Gastroesophageal sphincter (tissue), 4 donors: ENCODE data around the gene AP2S1. TPM values are rescaled to one million over a fixed set of nuclear protein-coding genes. Genes with fewer than 3 reads are reported as not detected.
A peak's percentile ranks its signal among the peaks of the same experiment; 100 is the strongest.

Experiments used
- ATAC-seq: fragments of 150-250 bp; one replicate; pipeline ENCODE4 v1.9.1; 2016; ENCODE audit warnings: mild to moderate bottlenecking, moderate library complexity
- H3K27ac ChIP-seq, 4 donors: fragments of 200-600 bp; sonication (generic) in 3 of 4; 1 replicate in 3 of 4; 2 replicates in 1 of 4; pipeline ENCODE4 v1.5.1; 2016 to 2019
- H3K27me3 ChIP-seq: fragments of 200-600 bp; sonication (generic); one replicate; pipeline ENCODE4 v1.5.1; 2019
- H3K36me3 ChIP-seq, 2 donors: fragments of 200-600 bp; sonication (generic); one replicate each; pipeline ENCODE4 v1.5.1; 2019; ENCODE audit warnings: control low read depth in 1 of 2
- H3K4me1 ChIP-seq, 3 donors: fragments of 200-600 bp; sonication (generic); 1 replicate in 2 of 3; 2 replicates in 1 of 3; pipeline ENCODE4 v1.5.1; 2016 to 2019; ENCODE audit warnings: control low read depth in 2 of 3
- H3K4me3 ChIP-seq, 2 donors: fragments of 200-600 bp; sonication (generic); one replicate each; pipeline ENCODE4 v1.5.1; 2019; ENCODE audit warnings: mild to moderate bottlenecking in 1 of 2, moderate library complexity in 1 of 2
- H3K9me3 ChIP-seq, 3 donors: fragments of 200-600 bp; sonication (generic); one replicate each; pipeline ENCODE4 v1.5.1; 2017 to 2019; ENCODE audit warnings: control low read depth in 2 of 3
- CTCF ChIP-seq, 4 experiments: fragments of 200-600 bp in 2 of 4; fragments of 450-650 bp in 2 of 4; sonication (generic) in 1 of 4; IDR thresholded peaks; one replicate each; pipeline ENCODE4 v1.5.1; 2017 to 2019; ENCODE audit warnings: antibody characterized with exemption in 4 of 4, mild to moderate bottlenecking in 2 of 4, moderate library complexity in 2 of 4
- EP300 ChIP-seq: sonication (generic); formaldehyde crosslinking; IDR thresholded peaks from one replicate; pipeline ENCODE4 v1.6.1; 2017; ENCODE audit warnings: antibody characterized with exemption, mild to moderate bottlenecking
- POLR2A ChIP-seq, 2 donors: fragments of 450-650 bp; IDR thresholded peaks; one replicate each; pipeline ENCODE4 v1.6.1; 2017; ENCODE audit warnings: antibody characterized with exemption in 2 of 2, mild to moderate bottlenecking in 2 of 2, moderate library complexity in 1 of 2
- POLR2AphosphoS5 ChIP-seq: sonication (generic); formaldehyde crosslinking; IDR thresholded peaks from one replicate; pipeline ENCODE4 v1.6.1; 2017; ENCODE audit warnings: antibody characterized with exemption
- WGBS, 2 donors: methylation state at CpG; one replicate each; pipeline ENCODE4 v1.1.5; 2018; ENCODE audit warnings: low coverage in 1 of 2; 5-methylcytosine and 5-hydroxymethylcytosine counted together
- total RNA-seq, 4 donors: library from RNA; depleted of rRNA; stranded (reverse); fragments of >200 nt; gene quantifications; one replicate each; pipeline ENCODE4 v1.1.0, GENCODE V29; 2016

Gene AP2S1
- total RNA-seq, 4 donors from 2014 or later: 40.6 to 76.2 (median 66.5) TPM

GRCh38 chr19:46842791-46843190, 7.9 kb downstream of the AP2S1 start:
- Histone ChIP-seq H3K4me1 (peaks cover 0 to 36% (median 0%) of the 10 kb centered on the region in 3 donors), H3K27ac (peak overlapping the region in 3 of 4 donors; percentile 45 to 75 (median 64)), H3K36me3 (peaks cover 0 to 83% of the 10 kb centered on the region in 2 donors), H3K27me3 (no peaks in the 10 kb centered on the region), H3K4me3 (no peak overlapping the region), H3K9me3 (no peaks in the 10 kb centered on the region)
- 74 to 81% methylated on average over 6 to 11 of the region's 11 CpGs for WGBS, 2 donors
- no peak for ATAC-seq
- no peak for TF ChIP-seq POLR2A (IDR thresholded peaks at IDR 0.05)
- TF ChIP-seq CTCF (IDR thresholded peaks at IDR 0.05): no peak
- TF ChIP-seq EP300: no peak
- no peak for TF ChIP-seq POLR2AphosphoS5

GRCh38 chr19:46841458-46842083, 9.1 kb downstream of the AP2S1 start:
- WGBS, 2 donors: 27 to 43% methylated on average over 9 of the region's 12 CpGs
- peaks cover 0 to 84% of the 10 kb centered on the region in 2 donors for H3K36me3 ChIP-seq

GRCh38 chr19:46840498-46840942, 10.1 kb downstream of the AP2S1 start:
- TF ChIP-seq POLR2A (IDR thresholded peaks at IDR 0.05) (no peak), POLR2AphosphoS5 (peak; percentile 32), EP300 (no peak), CTCF (IDR thresholded peaks at IDR 0.05) (peak in 3 of 4 experiments; percentile 72 to 83 (median 81))
- H3K4me1 ChIP-seq: peaks cover 0 to 44% (median 0%) of the 10 kb centered on the region in 3 donors
- no peaks in the 10 kb centered on the region for H3K27me3 ChIP-seq
- H3K27ac ChIP-seq: peak overlapping the region in 3 of 4 donors; percentile 34 to 75 (median 64)
- H3K36me3 ChIP-seq: peaks cover 0 to 78% of the 10 kb centered on the region in 2 donors
- ATAC-seq: peak; percentile 48
- 10 to 20% methylated on average over 7 to 12 of the region's 13 CpGs for WGBS, 2 donors
- no peaks in the 10 kb centered on the region for H3K9me3 ChIP-seq
- no peak overlapping the region for H3K4me3 ChIP-seq

More at GRCh38 chr19:46841458-46842083, 9.1 kb downstream of the AP2S1 start:
- Histone ChIP-seq H3K27me3 (no peaks in the 10 kb centered on the region), H3K4me3 (no peak overlapping the region), H3K9me3 (no peaks in the 10 kb centered on the region), H3K27ac (peak overlapping the region in 3 of 4 donors; percentile 45 to 75 (median 64)), H3K4me1 (peaks cover 0 to 38% (median 0%) of the 10 kb centered on the region in 3 donors)
- ATAC-seq: peak; percentile 25
- TF ChIP-seq EP300 (no peak), POLR2AphosphoS5 (peak; percentile 37)

- Histone ChIP-seq H3K27me3 (no peaks in the 10 kb centered on the region), H3K36me3 (peaks cover 0 to 72% of the 10 kb centered on the region in 2 donors), H3K9me3 (no peaks in the 10 kb centered on the region), H3K27ac (peak overlapping the region in 3 of 4 donors; percentile 46 to 75 (median 64)), H3K4me1 (peaks cover 0 to 44% (median 0%) of the 10 kb centered on the region in 3 donors), H3K4me3 (no peak overlapping the region)
- no peak for TF ChIP-seq CTCF (IDR thresholded peaks at IDR 0.05)
- no peak for TF ChIP-seq EP300
- no peak for TF ChIP-seq POLR2AphosphoS5
- no peak for TF ChIP-seq POLR2A (IDR thresholded peaks at IDR 0.05)
- ATAC-seq: peak; percentile 34
- 68 to 73% methylated on average over 8 to 10 of the region's 12 CpGs for WGBS, 2 donors
Observed at GRCh38 chr19:46839752-46840497, 10.7 kb downstream of the AP2S1 start.

GRCh38 chr19:46838160-46838559, 12.5 kb downstream of the AP2S1 start:
- peaks cover 0 to 56% (median 0%) of the 10 kb centered on the region in 3 donors for H3K4me1 ChIP-seq
- no peak overlapping the region for H3K27ac ChIP-seq
- TF ChIP-seq CTCF (IDR thresholded peaks at IDR 0.05): no peak
- no peak for TF ChIP-seq POLR2A (IDR thresholded peaks at IDR 0.05)
- no peak for TF ChIP-seq POLR2AphosphoS5
- TF ChIP-seq EP300: no peak
- ATAC-seq: no peak
- no peak overlapping the region for H3K4me3 ChIP-seq
- H3K36me3 ChIP-seq: peaks cover 0 to 55% of the 10 kb centered on the region in 2 donors
- no peaks in the 10 kb centered on the region for H3K9me3 ChIP-seq
- H3K27me3 ChIP-seq: no peaks in the 10 kb centered on the region
- 87% methylated on average over 3 of the region's 20 CpGs; no CpG with 5 or more reads in 1 of the 2 donors for WGBS, 2 donors
